Measurements from ENCODE around the gene RABEP1. TPM values are rescaled to one million over a fixed set of nuclear protein-coding genes. Genes with fewer than 3 reads are reported as not detected.
"Not testable (repeated sequence)": the region's sequence is repeated elsewhere in the genome, so short reads cannot be mapped to it uniquely, and the experiment has no call there.

RABEP1 gene
- total RNA-seq, 4 donors from 2014 or later: 55.4 to 94.8 (median 87.2) TPM

GRCh38 chr17:5425826-5426225 lies 143.7 kb downstream of the RABEP1 start:
- in situ Hi-C loops (cut with MboI; ENCODE audit: low sequenced_read_pairs in 4 of 4): loop anchor here in 1 of 4 donors (25.0 kb wide), 1 partner anchor 189 kb away; the partner anchor contains the start of gene SCIMP
- H3K4me3 ChIP-seq: no peak overlapping the region

GRCh38 chr17:5429191-5429887 lies 147.3 kb downstream of the RABEP1 start:
- DNase-seq (no peak), ATAC-seq (no peak)
- no peak for TF ChIP-seq CTCF (IDR thresholded peaks at IDR 0.05 in 4 of 5, conservative IDR thresholded peaks at IDR 0.05 in 1 of 5)
- no peak for TF ChIP-seq POLR2A (IDR thresholded peaks at IDR 0.05)
- H3K4me1 ChIP-seq: no peaks in the 10 kb centered on the region
- in situ Hi-C loops (cut with MboI; ENCODE audit: low sequenced_read_pairs in 4 of 4) (loop anchor here in 1 of 4 donors (25.0 kb wide), 1 partner anchor 192 kb away; the partner anchor contains the start of gene SCIMP), intact Hi-C loops (cut with DNase I; ENCODE audit: low total_unique reads) (no loop called here)
- peaks cover 0 to 99% of the 10 kb centered on the region in 2 donors for H3K36me3 ChIP-seq
- H3K27ac ChIP-seq: no peak overlapping the region
- no peak overlapping the region for H3K4me3 ChIP-seq
- H3K9me3 ChIP-seq: no peaks in the 10 kb centered on the region
- H3K27me3 ChIP-seq: no peaks in the 10 kb centered on the region

More at GRCh38 chr17:5425826-5426225, 143.7 kb downstream of the RABEP1 start:
- ATAC-seq: no peak
- intact Hi-C loops (cut with DNase I; ENCODE audit: low total_unique reads): no loop called here
- H3K27ac ChIP-seq: no peak overlapping the region
- H3K36me3 ChIP-seq: peaks cover 0 to 92% of the 10 kb centered on the region in 2 donors
- H3K27me3 ChIP-seq: no peaks in the 10 kb centered on the region
- DNase-seq: no peak
- H3K4me1 ChIP-seq: peaks cover 9 to 10% of the 10 kb centered on the region in 2 donors
- H3K9me3 ChIP-seq: no peaks in the 10 kb centered on the region
- TF ChIP-seq POLR2A (IDR thresholded peaks at IDR 0.05): no peak
- no peak for TF ChIP-seq CTCF (IDR thresholded peaks at IDR 0.05 in 4 of 5, conservative IDR thresholded peaks at IDR 0.05 in 1 of 5)

- Histone ChIP-seq H3K4me1 (peaks cover 0 to 5% of the 10 kb centered on the region in 2 donors), H3K9me3 (no peaks in the 10 kb centered on the region), H3K36me3 (peaks cover 0 to 99% of the 10 kb centered on the region in 2 donors), H3K4me3 (no peak overlapping the region), H3K27me3 (no peaks in the 10 kb centered on the region), H3K27ac (no peak overlapping the region)
- ATAC-seq (no peak), DNase-seq (no peak)
- intact Hi-C loops (cut with DNase I; ENCODE audit: low total_unique reads) (no loop called here), in situ Hi-C loops (cut with MboI; ENCODE audit: low sequenced_read_pairs in 4 of 4) (loop anchor here in 1 of 4 donors (25.0 kb wide), 1 partner anchor 193 kb away; the partner anchor contains the start of gene SCIMP)
- TF ChIP-seq POLR2A (IDR thresholded peaks at IDR 0.05) (no peak), CTCF (IDR thresholded peaks at IDR 0.05 in 4 of 5, conservative IDR thresholded peaks at IDR 0.05 in 1 of 5) (no peak)
These were observed 148.4 kb downstream of the RABEP1 start for GRCh38 chr17:5430413-5430999.

GRCh38 chr17:5431234-5431633 lies 149.2 kb downstream of the RABEP1 start:
- intact Hi-C loops (cut with DNase I; ENCODE audit: low total_unique reads); DNase-seq: not testable (repeated sequence)

GRCh38 chr17:5431949-5432556 lies 150.0 kb downstream of the RABEP1 start:
- DNase-seq: no peak
- ATAC-seq: no peak
- Histone ChIP-seq H3K9me3 (no peaks in the 10 kb centered on the region), H3K4me1 (peaks cover 5 to 7% of the 10 kb centered on the region in 2 donors), H3K27me3 (no peaks in the 10 kb centered on the region), H3K4me3 (no peak overlapping the region), H3K27ac (no peak overlapping the region), H3K36me3 (peaks cover 0 to 94% of the 10 kb centered on the region in 2 donors)
- TF ChIP-seq POLR2A (IDR thresholded peaks at IDR 0.05) (no peak), CTCF (IDR thresholded peaks at IDR 0.05 in 4 of 5, conservative IDR thresholded peaks at IDR 0.05 in 1 of 5) (no peak)
- in situ Hi-C loops (cut with MboI; ENCODE audit: low sequenced_read_pairs in 4 of 4) (loop anchor here in 1 of 4 donors (25.0 kb wide), 1 partner anchor 195 kb away; the partner anchor contains the start of gene SCIMP), intact Hi-C loops (cut with DNase I; ENCODE audit: low total_unique reads) (no loop called here)

More at GRCh38 chr17:5431234-5431633, 149.2 kb downstream of the RABEP1 start:
- ATAC-seq, H3K27ac ChIP-seq, H3K4me3 ChIP-seq, H3K4me1 ChIP-seq, H3K9me3 ChIP-seq, H3K27me3 ChIP-seq: not testable (repeated sequence)
- in situ Hi-C loops (cut with MboI; ENCODE audit: low sequenced_read_pairs in 4 of 4): loop anchor here in 1 of 4 donors (25.0 kb wide), 1 partner anchor 194 kb away; the partner anchor contains the start of gene SCIMP
- peaks cover 0 to 94% of the 10 kb centered on the region in 2 donors for H3K36me3 ChIP-seq

Data from gastrocnemius medialis (tissue), 4 donors.